GM19193 (cell line): ENCODE data around the gene TBR1.

Experiments used
- POLR2A ChIP-seq: IDR thresholded peaks from 4 replicates; pipeline ENCODE4 v1.6.1; 2011; ENCODE audit not compliant: insufficient read depth, insufficient read length; ENCODE audit errors: extremely low read depth

TBR1 gene

DNA sequence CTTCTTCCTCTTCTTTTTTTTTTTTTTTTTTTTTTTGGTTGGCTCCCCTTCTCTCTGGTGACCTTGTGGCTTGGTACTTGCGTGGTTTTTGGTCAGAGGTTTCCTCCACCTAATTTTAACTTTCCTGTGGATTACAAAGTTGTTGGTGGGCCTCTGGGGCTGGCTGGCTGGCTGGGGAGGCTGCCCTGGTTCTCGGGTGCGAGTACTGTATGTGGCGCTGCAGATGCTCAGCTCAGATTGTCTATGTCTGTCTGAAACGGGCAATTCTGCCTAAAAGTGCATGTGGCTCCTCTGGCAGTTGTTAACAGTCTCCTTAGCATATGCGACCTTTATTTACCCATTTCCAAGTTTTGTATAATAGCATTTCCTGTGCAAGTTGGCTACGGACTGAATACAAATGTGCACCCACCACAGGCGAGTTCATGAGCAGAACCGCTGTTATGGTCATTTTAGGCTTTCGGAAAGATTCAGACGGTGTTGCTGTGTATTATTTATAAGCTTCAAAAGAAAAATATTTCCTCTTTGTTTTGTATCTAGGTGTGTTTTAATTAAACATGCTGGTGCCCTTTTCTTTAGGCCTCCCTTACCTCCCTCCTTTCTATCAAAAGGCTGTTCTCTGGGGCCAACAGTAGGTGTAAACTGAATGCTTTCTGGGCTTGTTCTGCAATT, 4.4 kb downstream of the TBR1 start:
- TF ChIP-seq POLR2A, result no peak

GRCh38 chr2:161421686-161422085, 5.6 kb downstream of the TBR1 start:
- TF ChIP-seq POLR2A, result no peak

DNA sequence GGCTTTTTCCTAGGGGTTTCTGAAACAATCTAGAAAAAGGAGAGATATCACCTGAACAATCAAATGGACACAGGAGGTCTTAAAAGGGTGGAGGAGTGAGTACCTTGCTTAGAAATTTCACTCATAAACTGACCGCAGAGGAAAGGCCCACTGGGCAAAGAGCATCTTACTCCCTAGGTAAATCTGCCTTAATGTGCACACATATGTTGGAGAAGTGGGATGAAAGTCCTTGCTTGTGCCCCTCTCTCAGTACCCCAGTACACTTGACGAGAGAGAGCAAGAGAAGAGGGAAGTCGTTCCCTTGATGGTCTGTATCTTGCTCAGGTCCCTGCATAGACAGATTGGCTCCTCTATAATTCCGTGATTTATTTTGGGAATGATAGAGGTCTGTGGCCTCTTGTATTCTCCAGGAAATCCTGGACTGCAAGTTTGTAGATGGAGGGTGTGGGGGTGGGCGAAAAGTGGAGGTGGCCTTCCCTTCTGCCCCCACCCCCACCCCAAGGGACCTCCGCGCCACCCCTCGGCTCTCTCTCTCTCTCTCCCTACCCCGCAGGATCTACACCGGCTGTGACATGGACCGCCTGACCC, 6.8 kb downstream of the TBR1 start:
- TF ChIP-seq POLR2A, result no peak

- no peak for TF ChIP-seq POLR2A
Measured at GRCh38 chr2:161423421-161424393, 7.6 kb downstream of the TBR1 start.

DNA sequence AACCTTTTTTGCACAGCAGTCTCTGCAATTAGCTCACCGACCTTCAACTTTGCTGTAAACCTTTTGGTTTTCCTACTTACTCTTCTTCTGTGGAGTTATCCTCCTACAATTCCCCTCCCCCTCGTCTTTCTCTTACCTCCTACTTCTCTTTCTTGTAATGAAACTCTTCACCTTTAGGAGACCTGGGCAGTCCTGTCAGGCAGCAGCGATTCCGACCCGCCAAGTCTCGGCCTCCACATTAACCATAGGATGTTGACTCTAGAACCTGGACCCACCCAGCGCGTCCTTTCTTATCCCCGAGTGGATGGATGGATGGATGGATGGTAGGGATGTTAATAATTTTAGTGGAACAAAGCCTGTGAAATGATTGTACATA, 8.3 kb downstream of the TBR1 start:
- TF ChIP-seq POLR2A, result no peak

GRCh38 chr2:161424891-161425727, 9.0 kb downstream of the TBR1 start:
- no peak for TF ChIP-seq POLR2A

DNA sequence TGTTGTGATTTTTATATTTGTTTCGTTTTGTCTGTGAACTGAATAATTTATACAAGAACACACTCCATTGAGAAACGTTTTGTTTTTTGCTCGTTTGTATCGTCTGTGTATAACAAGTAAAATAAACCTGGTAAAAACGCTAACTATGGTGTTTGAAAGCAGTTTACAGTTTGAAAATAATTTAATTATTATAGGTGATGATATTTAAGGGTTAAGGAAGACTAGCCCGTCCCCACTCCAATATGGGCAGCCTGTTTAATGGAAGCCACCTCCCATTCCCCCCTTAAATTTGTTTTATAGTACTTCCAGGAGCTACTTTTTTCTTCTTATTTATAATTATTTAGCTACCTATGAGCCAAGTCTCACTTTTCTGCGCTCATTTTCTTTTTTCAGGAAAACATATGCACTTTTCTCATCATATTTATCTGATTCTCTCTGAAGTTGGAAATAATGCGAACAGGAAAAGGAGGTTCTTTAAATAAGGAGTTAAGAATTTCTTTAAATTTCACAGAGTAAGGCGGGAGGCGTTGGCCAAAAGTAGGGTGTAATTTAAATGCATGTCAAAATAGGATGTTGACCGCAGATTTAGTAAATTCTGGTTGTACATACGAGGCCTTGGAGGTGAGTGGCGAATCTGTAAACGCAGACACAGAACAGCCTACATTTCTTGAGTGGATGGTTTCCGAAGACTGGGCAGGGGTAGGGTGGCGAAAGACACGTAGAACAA, 9.8 kb downstream of the TBR1 start:
- no peak for TF ChIP-seq POLR2A

- TF ChIP-seq POLR2A, result no peak
Measured at GRCh38 chr2:161426455-161426921, 10.4 kb downstream of the TBR1 start.

DNA sequence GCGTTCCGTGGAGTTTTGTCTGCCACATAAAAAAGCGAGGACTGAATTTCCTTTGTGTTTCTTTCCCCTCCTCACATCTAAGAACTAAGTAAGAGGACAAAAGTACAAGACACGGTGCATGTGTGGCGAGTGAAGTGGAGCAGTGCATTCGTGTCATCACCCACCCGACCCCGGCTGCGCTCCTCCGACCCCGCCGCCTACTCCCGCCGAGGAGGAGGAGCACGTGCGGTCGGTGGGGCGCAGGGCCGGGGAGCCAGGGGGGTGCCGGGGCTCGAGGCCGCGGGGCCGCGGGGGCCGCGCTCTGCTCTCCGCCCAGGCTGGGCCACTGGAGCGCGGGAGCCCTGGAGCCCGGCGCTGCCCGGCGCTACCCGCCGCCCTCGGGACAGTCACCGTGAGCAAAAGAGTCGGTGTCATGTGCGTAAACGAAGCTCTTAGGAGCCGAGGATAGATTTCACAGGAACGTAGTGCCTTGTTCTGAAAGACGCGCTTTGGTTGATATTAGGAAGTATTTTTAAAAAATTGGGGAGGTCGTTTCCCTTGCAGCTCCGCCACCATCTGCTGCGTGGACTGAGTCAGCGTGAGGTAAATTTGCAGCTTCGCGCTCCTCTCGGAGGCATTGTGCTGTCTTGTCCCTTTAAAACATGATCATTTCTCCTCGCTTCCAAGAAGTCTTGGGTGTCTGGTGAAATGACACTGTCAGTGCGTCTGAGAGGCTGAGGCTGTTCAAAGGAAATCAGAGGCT, 11.0 kb downstream of the TBR1 start:
- no peak for TF ChIP-seq POLR2A

- no peak for TF ChIP-seq POLR2A
Measured at GRCh38 chr2:161427664-161428587, 11.8 kb downstream of the TBR1 start.

- TF ChIP-seq POLR2A, result no peak
Measured at GRCh38 chr2:161430386-161430785, 14.3 kb downstream of the TBR1 start.

DNA sequence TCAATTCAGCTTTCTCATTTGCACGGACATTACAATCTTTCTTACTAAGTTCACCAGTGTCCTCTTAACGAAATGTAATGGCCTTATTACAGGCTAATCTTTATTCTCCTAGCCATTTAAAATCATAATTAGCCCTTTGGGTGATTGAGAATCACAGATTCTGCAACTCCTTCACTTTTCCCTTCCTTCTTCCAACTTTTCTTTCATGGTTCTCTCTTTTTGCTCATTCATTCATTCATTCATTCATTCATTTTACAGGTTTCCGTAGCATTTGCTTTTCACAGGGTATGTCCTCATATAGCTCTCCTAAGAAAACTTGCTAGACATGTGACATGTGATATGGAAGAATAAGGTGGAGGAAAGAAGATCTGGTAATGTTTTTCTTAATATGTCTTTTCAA, 16.0 kb downstream of the TBR1 start:
- no peak for TF ChIP-seq POLR2A
